Measurements from ENCODE around the gene COL5A1.

DNA sequence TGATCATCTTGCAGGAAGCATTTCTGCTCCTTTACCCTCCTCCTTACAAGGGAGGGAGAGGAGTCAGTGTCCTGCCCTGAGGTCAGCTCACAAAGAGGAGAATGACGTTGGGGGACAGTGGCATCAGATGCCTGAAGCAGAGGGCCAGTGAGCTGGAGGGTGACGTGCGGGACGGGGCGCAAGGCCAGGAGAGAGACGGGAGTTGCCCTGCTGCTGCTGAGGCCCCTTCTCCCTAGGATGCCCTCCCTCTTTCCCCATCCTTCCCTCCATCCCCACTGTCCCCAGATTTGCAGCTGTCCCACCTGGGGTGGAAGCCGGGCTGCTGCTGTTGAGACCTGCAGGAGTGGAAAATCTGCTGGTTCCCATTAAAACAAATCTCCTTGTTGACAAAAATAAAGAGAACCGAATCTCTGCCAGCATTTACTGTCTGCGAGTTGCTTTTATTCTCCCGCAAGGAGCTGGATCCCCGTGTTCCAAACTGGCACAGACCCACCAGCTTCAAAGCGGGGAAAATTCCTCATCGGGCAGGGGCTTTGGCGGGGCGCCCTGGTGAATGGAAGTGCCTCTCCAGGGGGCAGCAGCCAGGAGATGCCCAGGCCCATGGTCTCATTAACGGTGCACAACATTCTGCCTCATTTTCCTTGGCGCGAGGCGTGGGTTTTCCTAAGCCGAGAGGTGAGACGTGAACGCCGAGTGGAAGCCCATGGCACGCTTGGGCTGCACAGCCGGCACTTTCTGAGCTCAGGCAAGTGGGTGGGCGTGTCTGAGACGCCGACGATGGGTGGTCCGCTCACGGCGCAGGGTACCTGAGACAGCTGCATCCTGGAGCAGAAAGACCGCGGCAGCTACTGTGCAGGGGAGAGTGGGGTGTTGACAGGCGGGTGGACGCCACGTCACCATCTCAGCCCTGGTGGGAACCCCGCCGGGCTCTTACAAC lies 13.9 kb upstream of the COL5A1 start:
- no peak for TF ChIP-seq RAD21 (IDR thresholded peaks at IDR 0.05; ENCODE audit: low read depth)
- TF ChIP-seq YY1 (IDR thresholded peaks at IDR 0.05; ENCODE audit: low read depth): no peak
- TF ChIP-seq CEBPB (IDR thresholded peaks at IDR 0.05): no peak
- TF ChIP-seq EP300 (IDR thresholded peaks at IDR 0.05; ENCODE audit: borderline replicate concordance): no peak
- TF ChIP-seq, protein P1, sequence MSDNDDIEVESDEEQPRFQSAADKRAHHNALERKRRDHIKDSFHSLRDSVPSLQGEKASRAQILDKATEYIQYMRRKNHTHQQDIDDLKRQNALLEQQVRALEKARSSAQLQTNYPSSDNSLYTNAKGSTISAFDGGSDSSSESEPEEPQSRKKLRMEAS (IDR thresholded peaks at IDR 0.05): no peak
- TF ChIP-seq REST (IDR thresholded peaks at IDR 0.05; ENCODE audit: low read depth): no peak
- no peak for TF ChIP-seq TAF1 (IDR thresholded peaks at IDR 0.05; ENCODE audit: low read depth)
- TF ChIP-seq NFIC (IDR thresholded peaks at IDR 0.05): no peak
- no peak for TF ChIP-seq TEAD4 (IDR thresholded peaks at IDR 0.05)
- TF ChIP-seq CREB1 (IDR thresholded peaks at IDR 0.05; ENCODE audit: low read depth): no peak
- no peak for TF ChIP-seq TCF12 (IDR thresholded peaks at IDR 0.05; ENCODE audit: low read depth)
- no peak for TF ChIP-seq ZBTB7A (IDR thresholded peaks at IDR 0.05; ENCODE audit: low read depth)

Measured in Ishikawa (cell line).